Natural killer cell (primary cell): ENCODE measurements around the gene MAIP1. TPM values are rescaled to one million over a fixed set of nuclear protein-coding genes. Genes with fewer than 3 reads are reported as not detected.

ENCODE experiments used
- ATAC-seq, 3 donors: fragments of 150-1000 bp in 2 of 3; fragments of 200-7000 bp in 1 of 3; cut with Tn5 transposase; 1 replicate in 1 of 3; 2 replicates in 2 of 3; pipeline ENCODE4 v1.10.0; 2021; ENCODE audit warnings: mild to moderate bottlenecking in 2 of 3, moderate library complexity in 2 of 3
- DNase-seq, 2 donors: peaks; one replicate each; pipeline versions ENCODE4 v3.0.0 to v3.0.0-alpha.2; 2013 to 2021; ENCODE audit warnings: mixed read lengths in 1 of 2
- H3K27ac ChIP-seq: one replicate; pipeline ENCODE4 v1.5.1; 2013; ENCODE audit warnings: mild to moderate bottlenecking, low read length
- H3K27me3 ChIP-seq: one replicate; pipeline ENCODE4 v1.6.1; 2013; ENCODE audit warnings: low read length; ENCODE audit not compliant: control insufficient read depth, insufficient read depth
- H3K36me3 ChIP-seq: one replicate; pipeline ENCODE4 v1.6.1; 2013; ENCODE audit warnings: low read length; ENCODE audit not compliant: control insufficient read depth, insufficient read depth
- H3K4me1 ChIP-seq: one replicate; pipeline ENCODE4 v1.6.1; 2013; ENCODE audit warnings: low read length; ENCODE audit not compliant: control insufficient read depth, insufficient read depth
- H3K4me3 ChIP-seq: one replicate; pipeline ENCODE4 v1.5.1; 2013; ENCODE audit warnings: low read length
- H3K9me3 ChIP-seq: one replicate; pipeline ENCODE4 v1.6.1; 2013; ENCODE audit warnings: low read length; ENCODE audit not compliant: control insufficient read depth, insufficient read depth
- H3K27ac Mint-ChIP-seq, 2 donors: one replicate each; pipeline ENCODE4 v1.8.0; 2022; ENCODE audit warnings: mild to moderate bottlenecking in 2 of 2, mixed read lengths in 2 of 2, moderate library complexity in 1 of 2
- H3K27me3 Mint-ChIP-seq, 2 donors: one replicate each; pipeline ENCODE4 v1.8.0; 2022; ENCODE audit warnings: low read depth in 2 of 2, mixed read lengths in 2 of 2
- H3K36me3 Mint-ChIP-seq: one replicate; pipeline ENCODE4 v1.8.0; 2022; ENCODE audit warnings: mixed read lengths
- H3K4me1 Mint-ChIP-seq, 2 donors: one replicate each; pipeline ENCODE4 v1.8.0; 2022; ENCODE audit warnings: mixed read lengths in 2 of 2
- H3K4me3 Mint-ChIP-seq: one replicate; pipeline ENCODE4 v1.8.0; 2022; ENCODE audit warnings: mild to moderate bottlenecking, moderate library complexity, mixed read lengths
- H3K9me3 Mint-ChIP-seq, 2 donors: one replicate each; pipeline ENCODE4 v1.8.0; 2022; ENCODE audit warnings: mixed read lengths in 2 of 2
- WGBS: methylation state at CpG from one replicate; pipeline ENCODE4 v1.1.7; 2013; ENCODE audit warnings: missing lambda C conversion rate; ENCODE audit not compliant: insufficient coverage; 5-methylcytosine and 5-hydroxymethylcytosine counted together
- intact Hi-C: fragments of 100-400 bp; cut with micrococcal nuclease; formaldehyde crosslinking; loops from one replicate; pipeline ENCODE4 v1.14.2; 2022
- total RNA-seq, 4 donors: library from RNA; stranded (reverse); fragments of 120-200 nt in 1 of 4; gene quantifications; one replicate each; pipeline versions ENCODE4 v1.2.3 to v1.2.4, GENCODE V29; 2013 to 2022
- TF ChIP-seq, protein P1 (sequence below): fragments of 200-600 bp; IDR thresholded peaks from one replicate; pipeline ENCODE4 v1.8.0; 2022; ENCODE audit warnings: antibody characterized with exemption

Gene MAIP1
- total RNA-seq, 3 donors from 2014 or later (not counting 1 experiment from before 2014, with no cell fraction given) = 23.5 to 26.4 (median 23.6) TPM

DNA sequence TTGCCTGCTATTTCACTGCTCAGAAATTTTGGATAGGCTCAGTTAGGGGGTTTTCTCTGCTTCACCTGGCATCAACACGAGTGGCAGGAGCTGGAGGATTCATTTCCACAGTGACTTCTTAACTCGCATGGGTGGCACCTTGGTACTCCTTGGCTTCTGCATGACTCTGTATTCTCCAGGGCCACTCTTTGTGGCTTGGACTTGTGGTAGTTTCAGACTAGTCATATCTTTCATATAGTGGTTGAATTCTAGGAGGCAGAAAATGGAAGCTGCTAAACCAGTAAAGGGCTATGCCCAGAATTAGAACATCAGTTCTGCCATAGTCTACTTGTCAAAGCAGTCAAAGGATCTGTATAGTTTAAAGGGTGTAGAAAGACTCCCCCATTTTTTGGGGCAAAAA lies 6.8 kb downstream of the MAIP1 start:
- Mint-ChIP-seq H3K4me1 (peaks cover 16 to 22% of the 10 kb centered on the region in 2 donors), H3K27ac (no peak overlapping the region), H3K27me3 (no peaks in the 10 kb centered on the region), H3K36me3 (peaks cover 25% of the 10 kb centered on the region), H3K9me3 (no peaks in the 10 kb centered on the region), H3K4me3 (no peak overlapping the region)
- intact Hi-C loops = no loop called here
- Histone ChIP-seq H3K9me3 (no peaks in the 10 kb centered on the region), H3K36me3 (peaks cover 66% of the 10 kb centered on the region), H3K4me3 (no peak overlapping the region), H3K27ac (no peak overlapping the region), H3K4me1 (peaks cover under 1% of the 10 kb centered on the region), H3K27me3 (no peaks in the 10 kb centered on the region)
- ATAC-seq (no peak), DNase-seq (no peak)
- TF ChIP-seq, protein P1, sequence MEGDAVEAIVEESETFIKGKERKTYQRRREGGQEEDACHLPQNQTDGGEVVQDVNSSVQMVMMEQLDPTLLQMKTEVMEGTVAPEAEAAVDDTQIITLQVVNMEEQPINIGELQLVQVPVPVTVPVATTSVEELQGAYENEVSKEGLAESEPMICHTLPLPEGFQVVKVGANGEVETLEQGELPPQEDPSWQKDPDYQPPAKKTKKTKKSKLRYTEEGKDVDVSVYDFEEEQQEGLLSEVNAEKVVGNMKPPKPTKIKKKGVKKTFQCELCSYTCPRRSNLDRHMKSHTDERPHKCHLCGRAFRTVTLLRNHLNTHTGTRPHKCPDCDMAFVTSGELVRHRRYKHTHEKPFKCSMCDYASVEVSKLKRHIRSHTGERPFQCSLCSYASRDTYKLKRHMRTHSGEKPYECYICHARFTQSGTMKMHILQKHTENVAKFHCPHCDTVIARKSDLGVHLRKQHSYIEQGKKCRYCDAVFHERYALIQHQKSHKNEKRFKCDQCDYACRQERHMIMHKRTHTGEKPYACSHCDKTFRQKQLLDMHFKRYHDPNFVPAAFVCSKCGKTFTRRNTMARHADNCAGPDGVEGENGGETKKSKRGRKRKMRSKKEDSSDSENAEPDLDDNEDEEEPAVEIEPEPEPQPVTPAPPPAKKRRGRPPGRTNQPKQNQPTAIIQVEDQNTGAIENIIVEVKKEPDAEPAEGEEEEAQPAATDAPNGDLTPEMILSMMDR = no peak
- WGBS = 77% methylated on average over 2 of the region's 2 CpGs

DNA sequence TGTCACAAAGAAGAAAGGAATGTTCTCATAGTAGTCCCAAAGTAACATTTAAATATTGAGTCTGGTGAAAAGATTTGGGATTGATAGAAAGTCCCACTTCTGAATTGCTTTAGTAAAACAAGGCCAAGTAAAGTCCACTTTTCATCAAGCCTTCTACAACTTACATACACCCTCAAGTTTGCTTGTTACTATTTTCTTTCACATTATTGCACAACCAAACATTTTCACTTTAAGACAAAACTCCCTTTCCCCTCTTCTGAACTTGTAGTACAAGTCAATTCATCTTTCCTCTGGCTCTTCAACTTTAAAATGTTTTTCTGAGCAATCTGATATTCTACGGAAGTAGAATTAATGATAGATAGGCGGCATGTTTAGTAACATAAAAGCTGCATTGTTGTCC lies 11.0 kb downstream of the MAIP1 start:
- Mint-ChIP-seq H3K4me3 (no peak overlapping the region), H3K4me1 (peaks cover 0 to 6% of the 10 kb centered on the region in 2 donors), H3K9me3 (no peaks in the 10 kb centered on the region), H3K36me3 (peaks cover 22% of the 10 kb centered on the region), H3K27me3 (no peaks in the 10 kb centered on the region), H3K27ac (no peak overlapping the region)
- H3K4me1 ChIP-seq = no peaks in the 10 kb centered on the region
- ATAC-seq (no peak), DNase-seq (no peak)
- H3K4me3 ChIP-seq = no peak overlapping the region
- WGBS = 95% methylated on average over 2 of the region's 2 CpGs
- H3K9me3 ChIP-seq = no peaks in the 10 kb centered on the region
- peaks cover 53% of the 10 kb centered on the region for H3K36me3 ChIP-seq
- intact Hi-C loops = no loop called here
- no peak overlapping the region for H3K27ac ChIP-seq
- H3K27me3 ChIP-seq = no peaks in the 10 kb centered on the region
- TF ChIP-seq, protein P1 = no peak

DNA sequence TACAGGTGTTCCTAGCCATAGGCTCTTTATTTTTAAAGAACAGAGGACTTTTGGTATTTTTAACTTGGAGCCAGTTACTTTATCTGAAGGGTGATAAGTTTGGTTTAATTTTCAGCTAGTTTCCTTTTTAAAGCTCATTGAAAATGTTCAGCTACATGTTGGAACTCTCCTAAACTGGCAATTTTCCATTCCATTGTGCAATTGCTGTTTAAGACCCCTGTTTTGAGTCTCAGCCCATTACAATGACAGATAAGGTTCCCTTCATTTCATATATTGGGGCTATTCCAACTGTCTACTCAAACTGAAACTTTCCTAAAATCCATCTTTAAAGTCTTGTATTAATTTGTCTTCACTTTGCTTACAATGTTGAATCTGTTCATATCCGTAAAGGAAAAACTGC lies 11.6 kb downstream of the MAIP1 start:
- H3K27ac ChIP-seq = no peak overlapping the region
- no peaks in the 10 kb centered on the region for H3K9me3 Mint-ChIP-seq
- no peaks in the 10 kb centered on the region for H3K9me3 ChIP-seq
- H3K27ac Mint-ChIP-seq = no peak overlapping the region
- WGBS = no CpG with 5 or more reads among the region's 1 CpG
- H3K4me3 ChIP-seq = no peak overlapping the region
- TF ChIP-seq, protein P1 = no peak
- ATAC-seq (no peak), DNase-seq (no peak)
- H3K36me3 ChIP-seq = peaks cover 47% of the 10 kb centered on the region
- H3K4me1 ChIP-seq = no peaks in the 10 kb centered on the region
- H3K4me3 Mint-ChIP-seq = no peak overlapping the region
- H3K27me3 Mint-ChIP-seq = no peaks in the 10 kb centered on the region
- H3K27me3 ChIP-seq = no peaks in the 10 kb centered on the region
- H3K36me3 Mint-ChIP-seq = peaks cover 17% of the 10 kb centered on the region
- peaks cover 0 to 6% of the 10 kb centered on the region in 2 donors for H3K4me1 Mint-ChIP-seq
- intact Hi-C loops = no loop called here

DNA sequence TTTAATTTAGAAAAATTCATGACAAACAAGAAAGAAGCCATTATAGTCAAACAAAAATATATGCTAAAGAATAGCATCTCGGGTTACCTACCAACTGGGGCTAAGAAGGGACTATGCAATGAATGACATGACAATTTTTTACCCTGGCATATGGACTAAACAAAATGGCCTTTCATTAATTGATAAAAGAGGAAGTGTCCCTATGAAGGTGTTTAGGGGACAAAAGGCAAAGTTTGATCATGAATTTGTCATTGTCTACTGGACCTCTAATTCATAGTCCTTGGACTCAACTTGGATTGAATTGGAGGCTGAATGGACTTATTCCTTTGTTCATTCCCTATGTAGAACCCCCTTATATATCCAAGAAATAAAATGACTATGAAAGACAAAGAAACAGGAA lies 12.7 kb downstream of the MAIP1 start:
- H3K27me3 ChIP-seq = no peaks in the 10 kb centered on the region
- Mint-ChIP-seq H3K36me3 (peaks cover 9% of the 10 kb centered on the region), H3K4me1 (no peaks in the 10 kb centered on the region), H3K27me3 (no peaks in the 10 kb centered on the region), H3K27ac (no peak overlapping the region), H3K9me3 (no peaks in the 10 kb centered on the region), H3K4me3 (no peak overlapping the region)
- no peak overlapping the region for H3K4me3 ChIP-seq
- WGBS = no CpG with 5 or more reads among the region's 1 CpG
- H3K27ac ChIP-seq = no peak overlapping the region
- ATAC-seq = no peak
- intact Hi-C loops = no loop called here
- DNase-seq = no peak
- peaks cover 39% of the 10 kb centered on the region for H3K36me3 ChIP-seq
- TF ChIP-seq, protein P1 = no peak
- no peaks in the 10 kb centered on the region for H3K4me1 ChIP-seq
- no peaks in the 10 kb centered on the region for H3K9me3 ChIP-seq
